ENCODE data around the gene ALG12. TPM values are rescaled to one million over a fixed set of nuclear protein-coding genes. Genes with fewer than 3 reads are reported as not detected.

Gene ALG12
- total and polyA plus RNA-seq, 2 of the 13 experiments (the other 11 are each of a cell fraction or from before 2014, with no cell fraction given), result 7.8 to 15.8 TPM

DNA sequence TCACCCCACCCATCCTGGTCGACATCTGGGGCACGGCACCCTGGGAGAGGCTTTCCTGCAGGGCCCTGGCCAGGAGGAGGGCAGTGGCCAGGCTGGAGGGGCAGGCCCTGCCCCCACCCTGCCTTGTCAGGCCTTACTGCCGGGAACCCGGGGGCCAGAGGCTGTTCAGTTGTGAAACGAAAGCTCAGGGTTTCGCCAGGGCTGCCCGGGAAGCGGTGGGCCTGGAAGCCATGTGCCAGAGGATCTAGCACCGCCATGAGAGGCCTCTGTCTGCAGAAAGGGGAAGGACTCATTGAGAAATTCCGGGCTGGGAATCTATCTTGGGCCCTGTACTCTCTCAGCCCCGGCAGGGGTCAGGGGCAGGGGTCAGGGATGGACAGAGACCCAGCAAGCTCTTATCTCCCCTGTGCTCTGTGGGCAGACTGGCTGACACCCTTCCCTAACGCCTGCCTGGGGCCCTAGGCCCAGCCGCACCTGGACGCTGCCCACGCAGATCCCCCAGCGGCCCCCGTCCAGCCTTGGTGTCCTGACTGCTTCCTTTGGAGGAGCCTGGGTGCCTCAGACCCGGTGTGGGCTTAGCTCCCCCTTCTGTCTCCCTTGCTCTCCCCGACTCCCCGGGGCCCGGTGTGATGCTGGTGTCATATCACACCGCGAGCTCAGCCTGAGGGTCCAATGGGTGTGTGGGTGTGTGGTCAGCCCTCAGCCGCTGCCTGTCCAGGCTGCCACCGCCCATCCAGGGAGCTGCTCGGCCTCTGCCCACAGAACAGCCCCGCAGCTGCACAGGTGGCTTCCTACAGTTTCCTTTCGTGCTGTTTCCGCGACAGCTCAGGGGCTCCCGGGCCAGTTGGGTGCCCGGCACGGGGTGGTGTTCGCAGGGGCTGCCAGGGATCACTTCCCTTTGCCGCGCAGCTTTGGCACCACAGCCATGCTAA, 48.8 kb upstream of the ALG12 start (continued):
- TF ChIP-seq, protein P1, sequence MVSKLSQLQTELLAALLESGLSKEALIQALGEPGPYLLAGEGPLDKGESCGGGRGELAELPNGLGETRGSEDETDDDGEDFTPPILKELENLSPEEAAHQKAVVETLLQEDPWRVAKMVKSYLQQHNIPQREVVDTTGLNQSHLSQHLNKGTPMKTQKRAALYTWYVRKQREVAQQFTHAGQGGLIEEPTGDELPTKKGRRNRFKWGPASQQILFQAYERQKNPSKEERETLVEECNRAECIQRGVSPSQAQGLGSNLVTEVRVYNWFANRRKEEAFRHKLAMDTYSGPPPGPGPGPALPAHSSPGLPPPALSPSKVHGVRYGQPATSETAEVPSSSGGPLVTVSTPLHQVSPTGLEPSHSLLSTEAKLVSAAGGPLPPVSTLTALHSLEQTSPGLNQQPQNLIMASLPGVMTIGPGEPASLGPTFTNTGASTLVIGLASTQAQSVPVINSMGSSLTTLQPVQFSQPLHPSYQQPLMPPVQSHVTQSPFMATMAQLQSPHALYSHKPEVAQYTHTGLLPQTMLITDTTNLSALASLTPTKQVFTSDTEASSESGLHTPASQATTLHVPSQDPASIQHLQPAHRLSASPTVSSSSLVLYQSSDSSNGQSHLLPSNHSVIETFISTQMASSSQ (IDR thresholded peaks at IDR 0.05; ENCODE audit: low read depth), result no peak
- TF ChIP-seq, protein P1 (CRISPR knock-in tag; IDR thresholded peaks at IDR 0.05; ENCODE audit: borderline replicate concordance), result peak; percentile 23; the same call in 1 of the 2 replicates
- TF ChIP-seq ZNF350 (CRISPR knock-in tag; IDR thresholded peaks at IDR 0.05; ENCODE audit: borderline replicate concordance, low read depth), result peak; percentile 89
- TF ChIP-seq ZNF510 (CRISPR knock-in tag; IDR thresholded peaks at IDR 0.05; ENCODE audit: low read depth), result no peak
- TF ChIP-seq, protein P2, sequence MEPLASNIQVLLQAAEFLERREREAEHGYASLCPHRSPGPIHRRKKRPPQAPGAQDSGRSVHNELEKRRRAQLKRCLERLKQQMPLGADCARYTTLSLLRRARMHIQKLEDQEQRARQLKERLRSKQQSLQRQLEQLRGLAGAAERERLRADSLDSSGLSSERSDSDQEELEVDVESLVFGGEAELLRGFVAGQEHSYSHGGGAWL (CRISPR knock-in tag; IDR thresholded peaks at IDR 0.05), result no peak
- TF ChIP-seq, protein P3, sequence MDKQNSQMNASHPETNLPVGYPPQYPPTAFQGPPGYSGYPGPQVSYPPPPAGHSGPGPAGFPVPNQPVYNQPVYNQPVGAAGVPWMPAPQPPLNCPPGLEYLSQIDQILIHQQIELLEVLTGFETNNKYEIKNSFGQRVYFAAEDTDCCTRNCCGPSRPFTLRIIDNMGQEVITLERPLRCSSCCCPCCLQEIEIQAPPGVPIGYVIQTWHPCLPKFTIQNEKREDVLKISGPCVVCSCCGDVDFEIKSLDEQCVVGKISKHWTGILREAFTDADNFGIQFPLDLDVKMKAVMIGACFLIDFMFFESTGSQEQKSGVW (CRISPR knock-in tag; IDR thresholded peaks at IDR 0.05; ENCODE audit: borderline replicate concordance), result no peak
- TF ChIP-seq, protein P4, sequence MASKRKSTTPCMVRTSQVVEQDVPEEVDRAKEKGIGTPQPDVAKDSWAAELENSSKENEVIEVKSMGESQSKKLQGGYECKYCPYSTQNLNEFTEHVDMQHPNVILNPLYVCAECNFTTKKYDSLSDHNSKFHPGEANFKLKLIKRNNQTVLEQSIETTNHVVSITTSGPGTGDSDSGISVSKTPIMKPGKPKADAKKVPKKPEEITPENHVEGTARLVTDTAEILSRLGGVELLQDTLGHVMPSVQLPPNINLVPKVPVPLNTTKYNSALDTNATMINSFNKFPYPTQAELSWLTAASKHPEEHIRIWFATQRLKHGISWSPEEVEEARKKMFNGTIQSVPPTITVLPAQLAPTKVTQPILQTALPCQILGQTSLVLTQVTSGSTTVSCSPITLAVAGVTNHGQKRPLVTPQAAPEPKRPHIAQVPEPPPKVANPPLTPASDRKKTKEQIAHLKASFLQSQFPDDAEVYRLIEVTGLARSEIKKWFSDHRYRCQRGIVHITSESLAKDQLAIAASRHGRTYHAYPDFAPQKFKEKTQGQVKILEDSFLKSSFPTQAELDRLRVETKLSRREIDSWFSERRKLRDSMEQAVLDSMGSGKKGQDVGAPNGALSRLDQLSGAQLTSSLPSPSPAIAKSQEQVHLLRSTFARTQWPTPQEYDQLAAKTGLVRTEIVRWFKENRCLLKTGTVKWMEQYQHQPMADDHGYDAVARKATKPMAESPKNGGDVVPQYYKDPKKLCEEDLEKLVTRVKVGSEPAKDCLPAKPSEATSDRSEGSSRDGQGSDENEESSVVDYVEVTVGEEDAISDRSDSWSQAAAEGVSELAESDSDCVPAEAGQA (IDR thresholded peaks at IDR 0.05; ENCODE audit: low read depth), result peak; percentile 29; the same call in 1 of the 2 replicates
- TF ChIP-seq, protein P4 (CRISPR knock-in tag; IDR thresholded peaks at IDR 0.05; ENCODE audit: borderline replicate concordance), result no peak
- TF ChIP-seq, protein P5, sequence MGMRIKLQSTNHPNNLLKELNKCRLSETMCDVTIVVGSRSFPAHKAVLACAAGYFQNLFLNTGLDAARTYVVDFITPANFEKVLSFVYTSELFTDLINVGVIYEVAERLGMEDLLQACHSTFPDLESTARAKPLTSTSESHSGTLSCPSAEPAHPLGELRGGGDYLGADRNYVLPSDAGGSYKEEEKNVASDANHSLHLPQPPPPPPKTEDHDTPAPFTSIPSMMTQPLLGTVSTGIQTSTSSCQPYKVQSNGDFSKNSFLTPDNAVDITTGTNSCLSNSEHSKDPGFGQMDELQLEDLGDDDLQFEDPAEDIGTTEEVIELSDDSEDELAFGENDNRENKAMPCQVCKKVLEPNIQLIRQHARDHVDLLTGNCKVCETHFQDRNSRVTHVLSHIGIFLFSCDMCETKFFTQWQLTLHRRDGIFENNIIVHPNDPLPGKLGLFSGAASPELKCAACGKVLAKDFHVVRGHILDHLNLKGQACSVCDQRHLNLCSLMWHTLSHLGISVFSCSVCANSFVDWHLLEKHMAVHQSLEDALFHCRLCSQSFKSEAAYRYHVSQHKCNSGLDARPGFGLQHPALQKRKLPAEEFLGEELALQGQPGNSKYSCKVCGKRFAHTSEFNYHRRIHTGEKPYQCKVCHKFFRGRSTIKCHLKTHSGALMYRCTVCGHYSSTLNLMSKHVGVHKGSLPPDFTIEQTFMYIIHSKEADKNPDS (CRISPR knock-in tag; IDR thresholded peaks at IDR 0.05), result no peak
- TF ChIP-seq YEATS2 (CRISPR knock-in tag; IDR thresholded peaks at IDR 0.05; ENCODE audit: borderline replicate concordance), result no peak
- no peak for TF ChIP-seq ATAD3A (CRISPR knock-in tag; IDR thresholded peaks at IDR 0.05)
- TF ChIP-seq ZNF674 (CRISPR knock-in tag; IDR thresholded peaks at IDR 0.05; ENCODE audit: low read depth), result no peak
